Keratinocyte (primary cell): ENCODE measurements around the gene NEU4. TPM values are rescaled to one million over a fixed set of nuclear protein-coding genes. Genes with fewer than 3 reads are reported as not detected.

Experiments
- DNase-seq: peaks from one replicate; pipeline ENCODE4 v3.0.0-alpha.2; 2011; ENCODE audit warnings: low read depth, missing footprints, low spot score
- FAIRE-seq: peaks from 2 replicates; lab custom pipeline; 2011; peaks lifted over from hg19 to GRCh38; lab: Jason Lieb, UNC
- H2AFZ ChIP-seq: 2 replicates; pipeline ENCODE4 v1.6.0; 2012; ENCODE audit warnings: low read length, control low read depth, inconsistent platforms; ENCODE audit not compliant: control insufficient read depth
- H3K27ac ChIP-seq: 2 replicates; pipeline ENCODE4 v1.5.1; 2011; ENCODE audit warnings: low read length; ENCODE audit not compliant: control insufficient read depth, insufficient read depth
- H3K27me3 ChIP-seq: 3 replicates; pipeline ENCODE4 v1.6.0; 2011; ENCODE audit warnings: low read length; ENCODE audit not compliant: control insufficient read depth, insufficient read depth; ENCODE audit errors: extremely low read depth
- H3K36me3 ChIP-seq, 2 experiments: 2 replicates in 1 of 2; 3 replicates in 1 of 2; pipeline ENCODE4 v1.5.1; 2011; ENCODE audit warnings: low read length in 2 of 2, mild to moderate bottlenecking in 1 of 2; ENCODE audit not compliant: control insufficient read depth in 2 of 2, insufficient read depth in 2 of 2; ENCODE audit errors: extremely low read depth in 1 of 2
- H3K4me1 ChIP-seq: 3 replicates; pipeline ENCODE4 v1.5.1; 2011; ENCODE audit warnings: low read length; ENCODE audit not compliant: control insufficient read depth, insufficient read depth; ENCODE audit errors: extremely low read depth
- H3K4me2 ChIP-seq: 3 replicates; pipeline ENCODE4 v1.6.0; 2011; ENCODE audit warnings: low read depth, low read length; ENCODE audit not compliant: control insufficient read depth, insufficient read depth; ENCODE audit errors: extremely low read depth
- H3K4me3 ChIP-seq, 3 experiments: fragments of 200-600 bp in 1 of 3; sonication (generic) in 1 of 3; 2 replicates in 2 of 3; 3 replicates in 1 of 3; pipeline ENCODE4 v1.5.1; 2011 to 2016; ENCODE audit warnings: low read length in 3 of 3, mild to moderate bottlenecking in 3 of 3, control low read depth in 2 of 3, inconsistent platforms in 1 of 3, low read depth in 1 of 3, mixed read lengths in 1 of 3, mixed run types in 1 of 3, moderate library complexity in 1 of 3; ENCODE audit not compliant: control insufficient read depth in 2 of 3, insufficient read depth in 2 of 3; ENCODE audit errors: extremely low read depth in 1 of 3
- H3K79me2 ChIP-seq: 2 replicates; pipeline ENCODE4 v1.6.0; 2012; ENCODE audit warnings: low read length; ENCODE audit not compliant: control insufficient read depth, insufficient read depth
- H3K9ac ChIP-seq: 3 replicates; pipeline ENCODE4 v1.6.0; 2011; ENCODE audit warnings: low read length; ENCODE audit not compliant: control insufficient read depth, insufficient read depth; ENCODE audit errors: extremely low read depth
- H3K9me1 ChIP-seq: 3 replicates; pipeline ENCODE4 v1.6.0; 2011; ENCODE audit warnings: low read length; ENCODE audit not compliant: control insufficient read depth, insufficient read depth; ENCODE audit errors: extremely low read depth
- H3K9me3 ChIP-seq: 2 replicates; pipeline ENCODE4 v1.5.1; 2012; ENCODE audit warnings: low read depth, low read length; ENCODE audit not compliant: control insufficient read depth
- H4K20me1 ChIP-seq: 3 replicates; pipeline ENCODE4 v1.6.0; 2011; ENCODE audit warnings: low read length; ENCODE audit not compliant: control insufficient read depth, insufficient read depth; ENCODE audit errors: extremely low read depth
- CTCF ChIP-seq, 3 experiments: IDR thresholded peaks in 1 of 3; conservative IDR thresholded peaks in 1 of 3; optimal IDR thresholded peaks in 1 of 3; 2 replicates in 2 of 3; 3 replicates in 1 of 3; pipeline versions ENCODE3 to v1.5.1; 2011; ENCODE audit warnings: low read length in 3 of 3, mild to moderate bottlenecking in 3 of 3, moderate library complexity in 2 of 3, control low read depth in 1 of 3, inconsistent platforms in 1 of 3; ENCODE audit not compliant: insufficient read depth in 2 of 3; ENCODE audit errors: extremely low read depth in 1 of 3
- EZH2 ChIP-seq: IDR thresholded peaks from one replicate; pipeline ENCODE4 v1.6.1; 2012; ENCODE audit warnings: inconsistent platforms, mild to moderate bottlenecking, low read length, moderate library complexity
- dilution Hi-C: fragments of 300-500 bp; cut with MboI; formaldehyde crosslinking; loops from one replicate; pipeline ENCODE4 v1.7.0; 2020; ENCODE audit warnings: low sequenced_read_pairs; ENCODE audit not compliant: extremely low pct_ligation_motif_present
- polyA plus RNA-seq, 5 experiments: library from polyadenylated mRNA; depleted of rRNA in 3 of 5; stranded (reverse) in 3 of 5; stranded (forward) in 1 of 5; unstranded in 1 of 5; fragments of >200 nt; gene quantifications; 1 replicate in 1 of 5; 2 replicates in 3 of 5; 3 replicates in 1 of 5; pipeline versions ENCODE4 v1.2.1 to v1.2.3, GENCODE V29; 2011 to 2012; ENCODE audit warnings: missing spikeins in 2 of 5, low read depth in 1 of 5, low replicate concordance in 1 of 5

The NEU4 gene
- polyA plus RNA-seq, 1 donor (not counting 4 experiments of a cell fraction or from before 2014, with no cell fraction given): not detected

- H3K9me1 ChIP-seq: no peaks in the 10 kb centered on the region
- peaks cover 12% of the 10 kb centered on the region for H3K27me3 ChIP-seq
- no peaks in the 10 kb centered on the region for H3K36me3 ChIP-seq
- FAIRE-seq: no peak
- no peaks in the 10 kb centered on the region for H3K79me2 ChIP-seq
- no peak overlapping the region for H3K4me3 ChIP-seq
- dilution Hi-C loops: no loop called here
- no peaks in the 10 kb centered on the region for H3K4me1 ChIP-seq
- H3K9me3 ChIP-seq: no peaks in the 10 kb centered on the region
- TF ChIP-seq EZH2 (no peak), CTCF (optimal IDR thresholded peaks at IDR 0.05 in 1 of 3, IDR thresholded peaks at IDR 0.05 in 1 of 3, conservative IDR thresholded peaks at IDR 0.05 in 1 of 3; ENCODE audit: extremely low read depth in 1 of 3, insufficient read depth in 2 of 3, low read length in 3 of 3) (no peak)
- DNase-seq: no peak
- no peak overlapping the region for H2AFZ ChIP-seq
- no peak overlapping the region for H3K27ac ChIP-seq
- H3K4me2 ChIP-seq: no peak overlapping the region
- H3K9ac ChIP-seq: no peak overlapping the region
- H4K20me1 ChIP-seq: no peaks in the 10 kb centered on the region
Observed at GRCh38 chr2:241820625-241821384, 11.8 kb downstream of the NEU4 start.

GRCh38 chr2:241821460-241822263 lies 12.7 kb downstream of the NEU4 start:
- H3K27me3 ChIP-seq: peaks cover 11% of the 10 kb centered on the region
- FAIRE-seq: no peak

More at GRCh38 chr2:241821460-241822263, 12.7 kb downstream of the NEU4 start:
- no peaks in the 10 kb centered on the region for H4K20me1 ChIP-seq
- TF ChIP-seq EZH2 (no peak), CTCF (optimal IDR thresholded peaks at IDR 0.05 in 1 of 3, IDR thresholded peaks at IDR 0.05 in 1 of 3, conservative IDR thresholded peaks at IDR 0.05 in 1 of 3; ENCODE audit: extremely low read depth in 1 of 3, insufficient read depth in 2 of 3, low read length in 3 of 3) (no peak)
- no peak overlapping the region for H3K4me2 ChIP-seq
- H3K79me2 ChIP-seq: no peaks in the 10 kb centered on the region
- no peak for DNase-seq
- dilution Hi-C loops: no loop called here
- no peak overlapping the region for H2AFZ ChIP-seq
- no peak overlapping the region for H3K9ac ChIP-seq
- H3K36me3 ChIP-seq: no peaks in the 10 kb centered on the region
- no peaks in the 10 kb centered on the region for H3K9me3 ChIP-seq
- H3K4me1 ChIP-seq: no peaks in the 10 kb centered on the region
- H3K9me1 ChIP-seq: no peaks in the 10 kb centered on the region
- H3K4me3 ChIP-seq: no peak overlapping the region
- no peak overlapping the region for H3K27ac ChIP-seq
